Stomach (tissue), 4 donors: ENCODE results near the gene SLC49A4.

Experiments used
- CTCF ChIP-seq, 7 experiments: fragments of 450-650 bp in 4 of 7; fragments of 200-600 bp in 3 of 7; sonication (generic) in 3 of 7; IDR thresholded peaks; one replicate each; pipeline ENCODE4 v1.5.1; 2016 to 2019; ENCODE audit warnings: antibody characterized with exemption in 7 of 7, control low read depth in 2 of 7, mild to moderate bottlenecking in 1 of 7
- EP300 ChIP-seq: sonication (generic); formaldehyde crosslinking; IDR thresholded peaks from one replicate; pipeline ENCODE4 v1.6.1; 2017; ENCODE audit warnings: antibody characterized with exemption
- POLR2A ChIP-seq, 4 donors: fragments of 450-650 bp; IDR thresholded peaks; one replicate each; pipeline ENCODE4 v1.6.1; 2016; ENCODE audit warnings: antibody characterized with exemption in 4 of 4, control low read depth in 2 of 4, mild to moderate bottlenecking in 1 of 4, moderate library complexity in 1 of 4
- POLR2AphosphoS5 ChIP-seq, 3 donors: sonication (generic); formaldehyde crosslinking; IDR thresholded peaks; one replicate each; pipeline ENCODE4 v1.6.1; 2016; ENCODE audit warnings: antibody characterized with exemption in 3 of 3

DNA sequence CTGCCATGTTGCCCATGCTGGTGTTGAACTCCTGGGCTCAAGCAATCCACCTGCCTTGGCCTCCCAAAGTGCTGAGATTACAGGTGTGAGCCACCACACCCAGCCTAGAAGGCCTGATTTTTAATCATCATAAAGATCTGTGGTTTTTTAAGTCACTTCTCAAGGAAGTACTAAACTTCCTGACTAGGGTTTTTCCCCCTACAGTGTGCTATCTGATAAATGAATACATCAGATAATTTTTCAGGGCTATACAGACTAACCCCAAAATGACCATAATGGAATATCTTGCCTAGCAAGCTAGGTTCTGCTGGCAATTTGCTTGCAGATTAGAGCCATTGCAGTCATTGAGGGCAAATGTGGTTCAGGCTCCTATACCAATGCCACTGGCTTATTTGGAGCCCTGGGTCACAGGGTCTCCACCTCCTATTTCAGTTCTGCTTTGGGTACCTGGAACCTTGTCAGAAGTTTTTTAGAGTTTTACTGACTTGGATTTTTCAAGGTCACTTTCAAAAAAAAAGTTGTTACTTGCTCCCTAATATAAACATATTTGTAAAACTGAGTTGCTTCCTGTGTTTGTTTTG is 80.8 kb downstream of the SLC49A4 start:
- TF ChIP-seq CTCF (IDR thresholded peaks at IDR 0.05) = no peak
- no peak for TF ChIP-seq POLR2A (IDR thresholded peaks at IDR 0.05)
- no peak for TF ChIP-seq POLR2AphosphoS5 (IDR thresholded peaks at IDR 0.05)
- no peak for TF ChIP-seq EP300
